ENCODE results near the gene PRR23E. TPM values are rescaled to one million over a fixed set of nuclear protein-coding genes. Genes with fewer than 3 reads are reported as not detected.

The PRR23E gene
- total and polyA plus RNA-seq, 2 experiments from 2014 or later = not detected

- TF ChIP-seq ZNF462 (CRISPR knock-in tag; IDR thresholded peaks at IDR 0.05) = no peak
- no peak for TF ChIP-seq POLR2AphosphoS5 (IDR thresholded peaks at IDR 0.05; ENCODE audit: low read depth)
- no peak for TF ChIP-seq EZH2 (IDR thresholded peaks at IDR 0.05; ENCODE audit: low read depth, unreplicated experiment)
- TF ChIP-seq, protein P1, sequence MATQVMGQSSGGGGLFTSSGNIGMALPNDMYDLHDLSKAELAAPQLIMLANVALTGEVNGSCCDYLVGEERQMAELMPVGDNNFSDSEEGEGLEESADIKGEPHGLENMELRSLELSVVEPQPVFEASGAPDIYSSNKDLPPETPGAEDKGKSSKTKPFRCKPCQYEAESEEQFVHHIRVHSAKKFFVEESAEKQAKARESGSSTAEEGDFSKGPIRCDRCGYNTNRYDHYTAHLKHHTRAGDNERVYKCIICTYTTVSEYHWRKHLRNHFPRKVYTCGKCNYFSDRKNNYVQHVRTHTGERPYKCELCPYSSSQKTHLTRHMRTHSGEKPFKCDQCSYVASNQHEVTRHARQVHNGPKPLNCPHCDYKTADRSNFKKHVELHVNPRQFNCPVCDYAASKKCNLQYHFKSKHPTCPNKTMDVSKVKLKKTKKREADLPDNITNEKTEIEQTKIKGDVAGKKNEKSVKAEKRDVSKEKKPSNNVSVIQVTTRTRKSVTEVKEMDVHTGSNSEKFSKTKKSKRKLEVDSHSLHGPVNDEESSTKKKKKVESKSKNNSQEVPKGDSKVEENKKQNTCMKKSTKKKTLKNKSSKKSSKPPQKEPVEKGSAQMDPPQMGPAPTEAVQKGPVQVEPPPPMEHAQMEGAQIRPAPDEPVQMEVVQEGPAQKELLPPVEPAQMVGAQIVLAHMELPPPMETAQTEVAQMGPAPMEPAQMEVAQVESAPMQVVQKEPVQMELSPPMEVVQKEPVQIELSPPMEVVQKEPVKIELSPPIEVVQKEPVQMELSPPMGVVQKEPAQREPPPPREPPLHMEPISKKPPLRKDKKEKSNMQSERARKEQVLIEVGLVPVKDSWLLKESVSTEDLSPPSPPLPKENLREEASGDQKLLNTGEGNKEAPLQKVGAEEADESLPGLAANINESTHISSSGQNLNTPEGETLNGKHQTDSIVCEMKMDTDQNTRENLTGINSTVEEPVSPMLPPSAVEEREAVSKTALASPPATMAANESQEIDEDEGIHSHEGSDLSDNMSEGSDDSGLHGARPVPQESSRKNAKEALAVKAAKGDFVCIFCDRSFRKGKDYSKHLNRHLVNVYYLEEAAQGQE (IDR thresholded peaks at IDR 0.05; ENCODE audit: unreplicated experiment) = no peak
- TF ChIP-seq JUNB (IDR thresholded peaks at IDR 0.05; ENCODE audit: unreplicated experiment) = no peak
- no peak for TF ChIP-seq NANOG (IDR thresholded peaks at IDR 0.05; ENCODE audit: borderline replicate concordance)
Measured at GRCh38 chr3:127235706-127236105, 42.8 kb downstream of the PRR23E start (continued).

DNA sequence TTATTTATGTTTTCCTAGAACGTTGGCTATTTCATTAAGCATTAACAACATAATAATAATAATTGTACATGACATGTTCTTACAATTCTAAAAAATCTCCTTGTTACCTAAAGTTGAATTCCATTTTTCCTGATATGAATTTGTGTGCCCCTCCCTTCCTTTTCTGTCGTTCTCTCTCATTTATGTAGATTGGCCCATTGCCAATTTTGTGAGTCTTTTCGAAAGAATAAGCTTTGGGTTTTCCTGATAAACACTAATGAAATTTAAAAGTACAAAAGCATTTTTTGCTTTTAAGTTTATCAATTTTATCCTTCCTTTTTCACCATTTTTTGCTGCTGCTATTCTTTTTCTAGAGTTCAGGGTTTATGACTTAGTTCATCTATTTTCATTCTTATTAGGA, 44.9 kb downstream of the PRR23E start:
- Mint-ChIP-seq H3K4me3 (no peak overlapping the region), H3K4me1 (no peaks in the 10 kb centered on the region)
- ATAC-seq = no peak
- TF ChIP-seq EZH2 (IDR thresholded peaks at IDR 0.05; ENCODE audit: low read depth, unreplicated experiment) (no peak), JUNB (IDR thresholded peaks at IDR 0.05; ENCODE audit: unreplicated experiment) (no peak), ZNF114 (CRISPR knock-in tag; IDR thresholded peaks at IDR 0.05) (no peak), ETS1 (IDR thresholded peaks at IDR 0.05) (no peak)
- TF ChIP-seq, protein P1 (IDR thresholded peaks at IDR 0.05; ENCODE audit: unreplicated experiment) = no peak

More for the DNA sequence above, 44.9 kb downstream of the PRR23E start:
- no peak overlapping the region for H2AFZ ChIP-seq
- no peak overlapping the region for H3K4me3 ChIP-seq
- peaks cover 25% of the 10 kb centered on the region for H3K9me3 Mint-ChIP-seq
- no peak overlapping the region for H3K4me2 ChIP-seq
- no peaks in the 10 kb centered on the region for H3K9me2 ChIP-seq (ENCODE audit: insufficient read depth)
- H4K20me1 ChIP-seq (replicated peaks; ENCODE audit: insufficient read depth) = no peaks in the 10 kb centered on the region
- no peaks in the 10 kb centered on the region for H3F3A ChIP-seq (replicated peaks; ENCODE audit: low read depth)
- no peaks in the 10 kb centered on the region for H3K4me1 ChIP-seq (ENCODE audit: insufficient read depth)
- no peak overlapping the region for H3K27ac Mint-ChIP-seq
- DNase-seq (ENCODE audit: low spot score) = no peak
- no peaks in the 10 kb centered on the region for H3K27me3 ChIP-seq (ENCODE audit: insufficient read depth)
- H3K36me3 ChIP-seq (ENCODE audit: insufficient read depth) = no peaks in the 10 kb centered on the region
- H3K27me3 Mint-ChIP-seq (ENCODE audit: insufficient read depth, low read depth, poor library complexity) = peaks cover 6% of the 10 kb centered on the region
- H3K79me2 ChIP-seq (replicated peaks; ENCODE audit: insufficient read depth) = no peaks in the 10 kb centered on the region
- no peak overlapping the region for H3K27ac ChIP-seq (ENCODE audit: low read depth)
- H3K36me3 Mint-ChIP-seq (ENCODE audit: low read depth) = no peaks in the 10 kb centered on the region

Data from GM23338 (cell line).